HL-60 (cell line): ENCODE data around the gene CIB2.

Experiments
- CTCF ChIP-seq: IDR thresholded peaks from one replicate; pipeline ENCODE4 v1.5.1; 2011; ENCODE audit warnings: low read length, control low read depth, inconsistent platforms; ENCODE audit not compliant: insufficient read depth
- REST ChIP-seq: IDR thresholded peaks from 2 replicates; pipeline ENCODE4 v1.6.1; 2012; ENCODE audit warnings: low read depth; ENCODE audit not compliant: insufficient replicate concordance

DNA sequence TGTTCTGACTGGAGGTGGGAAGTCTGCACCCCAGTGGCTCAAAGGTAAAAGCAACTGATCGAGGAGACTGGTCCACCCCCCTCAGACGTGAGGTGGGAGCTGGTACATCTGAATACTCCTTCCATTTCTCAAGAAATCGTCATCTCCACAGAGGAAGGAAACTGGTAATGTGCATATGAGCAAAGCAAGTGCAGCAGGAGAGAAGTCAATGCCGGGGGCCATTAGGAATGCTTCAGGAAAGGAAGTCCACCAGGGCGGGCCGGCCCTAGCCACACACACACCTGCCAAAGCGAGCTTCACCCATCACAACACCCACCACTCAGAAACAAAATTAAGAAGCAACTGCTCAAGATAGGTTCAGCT is 62.2 kb downstream of the CIB2 start:
- TF ChIP-seq CTCF (no peak), REST (no peak)
